Measurements from ENCODE around the gene RALGAPA2.

RALGAPA2 gene

DNA sequence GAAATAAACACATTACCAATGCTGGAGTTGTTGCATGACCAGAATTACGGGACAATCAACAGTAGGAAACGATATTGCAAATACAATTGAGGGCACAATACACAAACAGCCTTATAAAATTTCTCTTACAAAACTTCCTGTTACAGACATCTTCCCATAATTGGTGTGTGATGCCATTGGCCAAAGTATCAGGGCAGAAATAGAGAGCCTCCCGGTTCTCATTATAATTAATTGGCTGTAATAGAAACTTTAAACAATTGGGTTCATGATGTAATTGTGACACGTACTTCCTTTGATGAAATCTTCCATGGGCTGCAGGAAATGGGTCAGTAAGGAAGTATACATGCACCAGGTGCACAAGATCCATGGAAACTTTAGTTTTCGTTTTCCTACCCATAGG, 40.3 kb upstream of the RALGAPA2 start:
- H3K4me2 ChIP-seq (ENCODE audit: low read depth, low read length, poor library complexity, severe bottlenecking) = no peak overlapping the region
- no peak overlapping the region for H3K4me3 ChIP-seq (ENCODE audit: low read length, poor library complexity, severe bottlenecking)
- H3K27me3 ChIP-seq (ENCODE audit: insufficient read depth, low read length, poor library complexity, severe bottlenecking) = no peaks in the 10 kb centered on the region
- H3K4me1 ChIP-seq (ENCODE audit: insufficient read depth, low read length, poor library complexity, severe bottlenecking) = no peaks in the 10 kb centered on the region
- H3K9ac ChIP-seq (ENCODE audit: low read depth, low read length, poor library complexity, severe bottlenecking) = no peak overlapping the region
- H4K20me1 ChIP-seq (ENCODE audit: insufficient read depth, low read length, poor library complexity, severe bottlenecking) = no peaks in the 10 kb centered on the region
- no peak for TF ChIP-seq EZH2phosphoT487 (IDR thresholded peaks at IDR 0.05; ENCODE audit: borderline replicate concordance)
- H3K9me2 ChIP-seq (replicated peaks; ENCODE audit: low read depth, low read length) = no peaks in the 10 kb centered on the region
- no peaks in the 10 kb centered on the region for H3K79me2 ChIP-seq (ENCODE audit: insufficient read depth, low read length)
- no peaks in the 10 kb centered on the region for H3K36me3 ChIP-seq (ENCODE audit: insufficient read depth, low read length)
- peaks cover 12% of the 10 kb centered on the region; the same call in 1 of the 2 replicates for H3K9me3 ChIP-seq (ENCODE audit: insufficient read depth, low read depth, low read length)
- H3F3A ChIP-seq (ENCODE audit: low read depth) = no peaks in the 10 kb centered on the region
- H2AFZ ChIP-seq (ENCODE audit: low read length) = no peak overlapping the region

DNA sequence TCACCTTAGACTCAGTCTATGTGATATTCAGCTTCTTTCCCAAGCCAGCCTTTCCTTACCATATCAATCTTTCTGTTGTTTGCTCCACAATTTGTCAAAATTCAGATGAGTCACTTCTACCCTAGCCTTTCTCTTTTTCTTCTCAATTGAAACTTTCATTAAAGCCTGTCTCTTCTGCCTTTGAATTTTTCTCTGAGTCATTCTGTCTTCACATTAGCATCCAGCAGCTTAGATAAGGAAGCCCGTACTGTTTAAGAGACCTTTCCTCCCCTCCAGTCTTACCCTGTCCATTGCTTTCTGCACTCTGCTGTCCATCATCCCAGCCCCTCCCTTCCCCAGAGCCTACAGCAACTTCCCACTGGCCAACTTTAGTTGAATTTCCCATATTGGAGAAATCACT, 34.9 kb upstream of the RALGAPA2 start:
- H3K9me2 ChIP-seq (replicated peaks; ENCODE audit: low read depth, low read length) = no peaks in the 10 kb centered on the region
- peaks cover 12% of the 10 kb centered on the region; the same call in 1 of the 2 replicates for H3K9me3 ChIP-seq (ENCODE audit: insufficient read depth, low read depth, low read length)
- no peaks in the 10 kb centered on the region for H3K4me1 ChIP-seq (ENCODE audit: insufficient read depth, low read length, poor library complexity, severe bottlenecking)
- H3K27me3 ChIP-seq (ENCODE audit: insufficient read depth, low read length, poor library complexity, severe bottlenecking) = no peaks in the 10 kb centered on the region
- TF ChIP-seq CTCF (conservative IDR thresholded peaks at IDR 0.05; ENCODE audit: low read length) (no peak), EZH2phosphoT487 (IDR thresholded peaks at IDR 0.05; ENCODE audit: borderline replicate concordance) (no peak)
- H4K20me1 ChIP-seq (ENCODE audit: insufficient read depth, low read length, poor library complexity, severe bottlenecking) = no peaks in the 10 kb centered on the region
- H2AFZ ChIP-seq (ENCODE audit: low read length) = no peak overlapping the region
- no peak overlapping the region for H3K4me3 ChIP-seq (ENCODE audit: low read length, poor library complexity, severe bottlenecking)
- no peak overlapping the region for H3K4me2 ChIP-seq (ENCODE audit: low read depth, low read length, poor library complexity, severe bottlenecking)
- no peak overlapping the region for H3K9ac ChIP-seq (ENCODE audit: low read depth, low read length, poor library complexity, severe bottlenecking)
- no peaks in the 10 kb centered on the region for H3K79me2 ChIP-seq (ENCODE audit: insufficient read depth, low read length)
- no peaks in the 10 kb centered on the region for H3F3A ChIP-seq (ENCODE audit: low read depth)
- H3K36me3 ChIP-seq (ENCODE audit: insufficient read depth, low read length) = no peaks in the 10 kb centered on the region

- H3K27me3 ChIP-seq (ENCODE audit: insufficient read depth, low read length, poor library complexity, severe bottlenecking) = no peaks in the 10 kb centered on the region
- no peaks in the 10 kb centered on the region for H3F3A ChIP-seq (ENCODE audit: low read depth)
- H3K9me3 ChIP-seq (ENCODE audit: insufficient read depth, low read depth, low read length) = peaks cover 12% of the 10 kb centered on the region; the same call in 1 of the 2 replicates
- H2AFZ ChIP-seq (ENCODE audit: low read length) = no peak overlapping the region
- H3K36me3 ChIP-seq (ENCODE audit: insufficient read depth, low read length) = no peaks in the 10 kb centered on the region
- H3K4me1 ChIP-seq (ENCODE audit: insufficient read depth, low read length, poor library complexity, severe bottlenecking) = peaks cover 6% of the 10 kb centered on the region
- H4K20me1 ChIP-seq (ENCODE audit: insufficient read depth, low read length, poor library complexity, severe bottlenecking) = no peaks in the 10 kb centered on the region
- no peak overlapping the region for H3K4me2 ChIP-seq (ENCODE audit: low read depth, low read length, poor library complexity, severe bottlenecking)
- H3K9me2 ChIP-seq (replicated peaks; ENCODE audit: low read depth, low read length) = no peaks in the 10 kb centered on the region
- no peak overlapping the region for H3K4me3 ChIP-seq (ENCODE audit: low read length, poor library complexity, severe bottlenecking)
- TF ChIP-seq CTCF (conservative IDR thresholded peaks at IDR 0.05; ENCODE audit: low read length) (no peak), EZH2phosphoT487 (IDR thresholded peaks at IDR 0.05; ENCODE audit: borderline replicate concordance) (no peak)
- no peak overlapping the region for H3K9ac ChIP-seq (ENCODE audit: low read depth, low read length, poor library complexity, severe bottlenecking)
- H3K79me2 ChIP-seq (ENCODE audit: insufficient read depth, low read length) = no peaks in the 10 kb centered on the region
Measured at GRCh38 chr20:20744170-20744725, 31.8 kb upstream of the RALGAPA2 start.
